Measurements from ENCODE around the gene CD86.

Gene CD86

DNA sequence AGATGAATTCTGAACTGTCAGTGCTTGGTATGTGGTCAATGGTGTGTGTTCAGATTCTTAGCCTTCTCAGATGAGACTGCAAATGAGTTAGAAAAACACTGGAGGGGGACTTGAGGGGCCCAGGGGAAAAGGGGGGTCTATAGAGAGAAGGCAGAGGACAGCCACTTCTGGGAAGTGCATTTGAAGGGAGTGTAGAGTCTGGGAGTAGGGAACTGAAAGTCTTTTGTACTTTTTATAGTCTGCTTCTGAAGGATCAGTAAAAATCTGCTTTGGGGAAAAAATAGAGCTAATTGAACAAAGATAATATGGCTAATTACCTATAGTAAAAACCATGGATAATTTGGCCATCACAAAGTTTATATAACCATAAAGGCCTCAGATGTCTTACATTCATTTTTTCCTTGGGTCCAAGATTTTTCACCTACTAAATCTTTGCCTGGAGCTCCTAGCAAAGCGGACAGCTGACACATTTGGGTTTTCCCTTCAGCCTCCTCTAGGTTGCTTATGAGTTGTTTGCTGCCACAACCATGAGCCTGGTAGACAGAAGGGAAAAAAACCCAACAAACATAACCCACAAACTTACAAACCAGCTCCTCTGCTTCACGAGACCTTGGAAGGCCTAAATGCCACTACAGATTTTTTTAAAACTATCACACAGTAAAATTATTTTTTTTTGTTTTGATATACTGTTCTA, 48.8 kb downstream of the CD86 start:
- Histone ChIP-seq H3K27me3 (ENCODE audit: control insufficient read depth in 1 of 2, insufficient read depth in 2 of 2, low read length in 2 of 2) (peaks cover 0 to 2% of the 10 kb centered on the region in 2 donors), H3K4me3 (ENCODE audit: low read length in 2 of 2) (no peak overlapping the region), H3K9ac (ENCODE audit: low read length in 2 of 2) (no peak overlapping the region), H3K36me3 (ENCODE audit: control insufficient read depth in 2 of 2, insufficient read depth in 2 of 2, low read length in 2 of 2) (no peaks in the 10 kb centered on the region), H3K27ac (ENCODE audit: low read length) (no peak overlapping the region), H3K4me1 (ENCODE audit: control insufficient read depth, insufficient read depth, low read length) (no peaks in the 10 kb centered on the region), H3K9me3 (ENCODE audit: control insufficient read depth in 2 of 2, low read length in 2 of 2) (no peaks in the 10 kb centered on the region)

DNA sequence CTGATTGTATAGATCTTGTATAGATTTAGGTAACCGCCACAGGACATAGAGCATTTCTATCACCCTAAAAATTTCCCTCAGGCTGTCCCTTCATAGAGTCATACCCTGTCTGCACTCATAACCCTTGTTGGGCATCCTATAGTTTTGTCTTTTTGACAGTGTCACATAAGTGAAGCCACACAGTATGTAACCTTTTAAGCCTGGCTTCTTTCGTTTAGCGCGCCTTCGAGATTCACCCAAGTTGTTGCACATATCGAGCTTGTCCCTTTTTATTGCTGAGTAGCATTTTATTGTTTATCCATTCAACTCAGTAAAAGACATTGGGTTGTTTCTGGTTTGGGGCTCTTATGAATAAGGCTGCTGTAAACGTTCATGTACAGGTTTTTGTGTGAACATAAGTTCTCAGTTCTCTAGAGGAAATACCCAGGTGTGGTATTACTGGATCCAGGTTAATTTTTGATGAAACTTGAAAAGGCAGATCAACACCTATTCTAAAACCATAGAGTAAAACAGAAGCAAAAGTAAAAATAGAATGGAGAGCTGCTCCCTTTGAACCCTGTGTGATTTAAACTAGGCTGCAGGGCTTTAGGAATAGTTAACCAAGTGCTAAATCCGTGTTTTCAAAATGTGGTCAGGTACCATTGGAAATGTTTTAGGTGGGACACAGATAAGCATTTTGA, 49.5 kb downstream of the CD86 start:
- no peak overlapping the region for H3K27ac ChIP-seq (ENCODE audit: low read length)
- H3K36me3 ChIP-seq (ENCODE audit: control insufficient read depth in 2 of 2, insufficient read depth in 2 of 2, low read length in 2 of 2): no peaks in the 10 kb centered on the region
- no peaks in the 10 kb centered on the region for H3K4me1 ChIP-seq (ENCODE audit: control insufficient read depth, insufficient read depth, low read length)

DNA sequence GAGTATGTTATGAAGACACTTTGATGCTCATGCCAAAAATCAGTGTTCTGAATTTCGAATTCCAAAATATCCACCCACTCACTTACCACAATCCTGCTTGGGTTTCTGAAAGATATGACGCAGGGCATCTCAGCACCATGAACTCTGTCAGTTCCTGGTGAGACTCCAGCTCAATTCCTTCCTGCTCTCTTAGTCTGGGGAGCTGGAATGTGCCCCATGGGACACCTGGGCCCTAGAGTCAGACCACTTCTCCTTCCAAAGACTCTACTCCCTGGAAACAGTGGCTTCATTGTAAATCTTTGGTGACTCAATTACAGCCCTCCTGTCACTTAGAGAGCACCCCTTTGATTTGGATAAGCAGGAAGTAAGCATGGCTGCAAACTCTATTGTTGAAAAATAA, 50.5 kb downstream of the CD86 start:
- Histone ChIP-seq H3K4me3 (ENCODE audit: low read length in 2 of 2) (no peak overlapping the region), H3K4me1 (ENCODE audit: control insufficient read depth, insufficient read depth, low read length) (no peaks in the 10 kb centered on the region), H3K36me3 (ENCODE audit: control insufficient read depth in 2 of 2, insufficient read depth in 2 of 2, low read length in 2 of 2) (no peaks in the 10 kb centered on the region), H3K27ac (ENCODE audit: low read length) (no peak overlapping the region), H3K27me3 (ENCODE audit: control insufficient read depth in 1 of 2, insufficient read depth in 2 of 2, low read length in 2 of 2) (no peaks in the 10 kb centered on the region), H3K9me3 (ENCODE audit: control insufficient read depth in 2 of 2, low read length in 2 of 2) (no peaks in the 10 kb centered on the region), H3K9ac (ENCODE audit: low read length in 2 of 2) (no peak overlapping the region)

More for the DNA sequence above, 49.5 kb downstream of the CD86 start:
- H3K9me3 ChIP-seq (ENCODE audit: control insufficient read depth in 2 of 2, low read length in 2 of 2): no peaks in the 10 kb centered on the region
- no peak overlapping the region for H3K4me3 ChIP-seq (ENCODE audit: low read length in 2 of 2)
- no peaks in the 10 kb centered on the region for H3K27me3 ChIP-seq (ENCODE audit: control insufficient read depth in 1 of 2, insufficient read depth in 2 of 2, low read length in 2 of 2)
- H3K9ac ChIP-seq (ENCODE audit: low read length in 2 of 2): no peak overlapping the region

DNA sequence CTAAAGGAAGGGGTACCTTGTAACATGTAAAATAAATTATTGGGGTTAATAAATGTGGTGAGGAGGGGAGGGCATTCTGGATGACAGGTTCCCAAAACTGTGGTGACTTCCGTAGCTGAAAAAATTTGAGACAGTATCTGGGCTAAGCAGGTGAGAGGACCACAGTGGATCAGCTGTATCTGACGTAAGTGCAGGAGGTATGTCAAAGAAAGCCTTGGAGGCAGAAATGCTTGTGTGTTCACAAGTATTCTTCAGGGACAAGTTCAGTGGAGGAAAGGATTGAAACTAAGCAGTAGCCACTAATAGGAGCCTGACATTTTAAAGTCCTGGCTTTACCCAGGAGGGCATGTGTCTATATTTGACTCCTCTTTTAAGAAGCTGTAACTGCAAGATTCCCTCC, 52.0 kb downstream of the CD86 start:
- Histone ChIP-seq H3K27me3 (ENCODE audit: control insufficient read depth in 1 of 2, insufficient read depth in 2 of 2, low read length in 2 of 2) (no peaks in the 10 kb centered on the region), H3K27ac (ENCODE audit: low read length) (no peak overlapping the region), H3K9me3 (ENCODE audit: control insufficient read depth in 2 of 2, low read length in 2 of 2) (peaks cover 0 to 4% of the 10 kb centered on the region in 2 donors), H3K9ac (ENCODE audit: low read length in 2 of 2) (no peak overlapping the region), H3K4me1 (ENCODE audit: control insufficient read depth, insufficient read depth, low read length) (no peaks in the 10 kb centered on the region), H3K4me3 (ENCODE audit: low read length in 2 of 2) (no peak overlapping the region), H3K36me3 (ENCODE audit: control insufficient read depth in 2 of 2, insufficient read depth in 2 of 2, low read length in 2 of 2) (no peaks in the 10 kb centered on the region)

DNA sequence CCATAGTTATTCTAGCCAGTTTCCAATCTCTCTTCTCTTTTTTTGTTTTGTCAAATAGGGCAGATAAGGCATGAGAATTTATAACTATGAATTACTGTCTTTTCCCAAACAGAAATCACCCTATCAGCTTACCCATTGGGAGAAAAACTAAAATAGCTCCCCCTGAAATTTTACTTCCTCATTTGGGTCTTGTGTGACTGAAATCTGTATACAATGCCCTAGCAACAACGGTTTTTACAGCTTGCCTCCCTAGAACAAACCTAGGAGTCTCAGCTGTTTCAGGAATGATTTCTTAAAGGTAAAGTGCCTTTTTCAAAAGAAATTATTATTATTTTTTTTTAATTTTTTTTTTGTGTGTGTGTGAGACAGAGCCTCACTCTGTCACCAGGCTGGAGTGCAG, 56.8 kb downstream of the CD86 start:
- Histone ChIP-seq H3K4me1 (ENCODE audit: control insufficient read depth, insufficient read depth, low read length) (no peaks in the 10 kb centered on the region), H3K9me3 (ENCODE audit: control insufficient read depth in 2 of 2, low read length in 2 of 2) (peaks cover 0 to 4% of the 10 kb centered on the region in 2 donors), H3K4me3 (ENCODE audit: low read length in 2 of 2) (no peak overlapping the region), H3K36me3 (ENCODE audit: control insufficient read depth in 2 of 2, insufficient read depth in 2 of 2, low read length in 2 of 2) (no peaks in the 10 kb centered on the region), H3K27me3 (ENCODE audit: control insufficient read depth in 1 of 2, insufficient read depth in 2 of 2, low read length in 2 of 2) (no peaks in the 10 kb centered on the region), H3K9ac (ENCODE audit: low read length in 2 of 2) (no peak overlapping the region), H3K27ac (ENCODE audit: low read length) (no peak overlapping the region)

DNA sequence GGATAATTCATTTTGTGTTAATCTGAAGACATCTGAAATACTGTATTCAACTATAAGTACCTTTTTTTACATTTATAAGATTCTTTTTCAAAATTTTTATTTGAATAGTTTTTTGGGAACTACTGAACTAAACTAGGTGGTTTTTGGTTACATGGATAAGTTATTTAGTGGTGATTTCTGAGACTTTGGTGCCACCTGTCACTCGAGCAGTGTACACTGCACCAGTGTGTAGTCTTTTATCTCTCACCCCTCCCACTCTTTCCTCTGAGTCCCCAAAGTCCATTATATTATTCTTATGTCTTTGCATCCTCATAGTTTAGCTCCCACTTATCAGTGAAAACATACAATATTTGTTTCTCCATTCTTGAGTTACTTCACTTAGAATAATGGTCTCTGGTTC, 57.6 kb downstream of the CD86 start:
- peaks cover 0 to 4% of the 10 kb centered on the region in 2 donors for H3K9me3 ChIP-seq (ENCODE audit: control insufficient read depth in 2 of 2, low read length in 2 of 2)
- H3K27ac ChIP-seq (ENCODE audit: low read length): no peak overlapping the region
- no peaks in the 10 kb centered on the region for H3K4me1 ChIP-seq (ENCODE audit: control insufficient read depth, insufficient read depth, low read length)
- H3K36me3 ChIP-seq (ENCODE audit: control insufficient read depth in 2 of 2, insufficient read depth in 2 of 2, low read length in 2 of 2): no peaks in the 10 kb centered on the region
- no peak overlapping the region for H3K4me3 ChIP-seq (ENCODE audit: low read length in 2 of 2)
- H3K27me3 ChIP-seq (ENCODE audit: control insufficient read depth in 1 of 2, insufficient read depth in 2 of 2, low read length in 2 of 2): no peaks in the 10 kb centered on the region
- no peak overlapping the region for H3K9ac ChIP-seq (ENCODE audit: low read length in 2 of 2)

DNA sequence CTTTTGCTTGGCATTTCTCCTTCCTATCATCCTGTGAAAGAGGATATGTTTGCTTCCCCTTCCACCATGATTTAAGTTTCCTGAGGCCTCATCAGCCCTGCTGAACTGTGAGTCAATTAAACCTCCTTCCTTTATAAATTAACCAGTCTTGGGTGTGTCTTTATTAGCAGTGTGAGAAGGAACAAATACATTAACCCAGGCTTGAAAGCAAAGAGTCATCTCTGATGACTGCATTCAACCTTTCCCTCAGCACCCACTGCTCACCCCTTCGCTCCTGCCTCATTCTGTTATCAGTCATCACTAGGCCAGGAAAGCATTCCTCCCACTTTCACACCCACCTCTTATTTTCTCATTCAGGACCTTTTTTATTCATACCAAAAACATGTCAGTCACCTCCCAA, 68.7 kb downstream of the CD86 start:
- H3K9me3 ChIP-seq (ENCODE audit: control insufficient read depth in 2 of 2, low read length in 2 of 2): peaks cover 0 to 4% of the 10 kb centered on the region in 2 donors
- no peaks in the 10 kb centered on the region for H3K4me1 ChIP-seq (ENCODE audit: control insufficient read depth, insufficient read depth, low read length)
- no peaks in the 10 kb centered on the region for H3K27me3 ChIP-seq (ENCODE audit: control insufficient read depth in 1 of 2, insufficient read depth in 2 of 2, low read length in 2 of 2)
- no peaks in the 10 kb centered on the region for H3K36me3 ChIP-seq (ENCODE audit: control insufficient read depth in 2 of 2, insufficient read depth in 2 of 2, low read length in 2 of 2)
- H3K4me3 ChIP-seq (ENCODE audit: low read length in 2 of 2): no peak overlapping the region
- H3K9ac ChIP-seq (ENCODE audit: low read length in 2 of 2): no peak overlapping the region
- no peak overlapping the region for H3K27ac ChIP-seq (ENCODE audit: low read length)

DNA sequence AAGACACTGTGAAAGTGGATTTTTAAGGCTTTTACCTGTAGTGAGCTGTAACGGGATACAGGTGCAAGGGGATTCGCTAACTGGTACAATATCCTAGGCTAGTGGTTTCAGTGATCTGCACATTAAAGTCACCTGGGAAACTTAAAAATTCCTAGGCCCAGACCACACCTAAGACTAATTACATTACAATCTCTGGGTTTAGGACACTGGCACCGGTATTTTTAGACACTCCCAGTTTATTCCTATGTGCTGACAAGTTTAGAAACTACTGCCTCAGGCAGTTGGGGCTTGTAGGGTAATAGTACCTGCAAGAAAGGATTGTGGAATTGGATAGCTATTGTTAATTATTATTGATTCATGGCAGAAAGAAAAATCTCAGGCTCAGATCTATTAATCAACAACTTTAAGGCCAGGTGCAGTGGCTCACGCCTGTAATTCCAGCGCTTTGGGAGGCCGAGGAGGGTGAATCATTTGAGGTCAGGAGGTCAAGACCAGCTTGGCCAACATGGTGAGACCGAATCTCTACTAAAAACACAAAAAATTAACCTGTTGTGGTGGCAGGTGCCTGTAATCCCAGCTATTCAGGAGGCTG, 77.9 kb downstream of the CD86 start:
- H3K9ac ChIP-seq (ENCODE audit: low read length in 2 of 2): no peak overlapping the region
- H3K27ac ChIP-seq (ENCODE audit: low read length): no peak overlapping the region
- H3K27me3 ChIP-seq (ENCODE audit: control insufficient read depth in 1 of 2, insufficient read depth in 2 of 2, low read length in 2 of 2): no peaks in the 10 kb centered on the region
- no peaks in the 10 kb centered on the region for H3K9me3 ChIP-seq (ENCODE audit: control insufficient read depth in 2 of 2, low read length in 2 of 2)
- H3K36me3 ChIP-seq (ENCODE audit: control insufficient read depth in 2 of 2, insufficient read depth in 2 of 2, low read length in 2 of 2): no peaks in the 10 kb centered on the region
- no peaks in the 10 kb centered on the region for H3K4me1 ChIP-seq (ENCODE audit: control insufficient read depth, insufficient read depth, low read length)
- H3K4me3 ChIP-seq (ENCODE audit: low read length in 2 of 2): no peak overlapping the region

DNA sequence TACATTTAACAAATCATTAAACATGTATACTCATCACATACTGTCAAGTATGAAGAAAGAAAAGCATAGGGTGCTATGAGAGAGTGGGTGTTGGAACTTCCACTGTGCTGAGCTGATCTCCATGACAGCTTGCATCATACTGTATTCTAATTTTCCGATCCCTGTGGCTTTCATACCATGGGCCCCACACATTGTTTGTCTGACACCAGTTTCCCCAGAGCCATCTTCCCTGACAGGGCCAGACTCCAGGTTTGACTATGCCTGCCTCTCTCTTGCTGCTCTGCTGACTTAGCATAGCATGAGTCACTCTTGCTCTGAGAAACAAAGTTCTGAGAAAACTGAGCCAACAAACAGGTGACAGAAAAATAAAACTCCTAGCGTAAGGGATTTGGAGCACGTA, 91.3 kb downstream of the CD86 start:
- Histone ChIP-seq H3K4me3 (ENCODE audit: low read length in 2 of 2) (no peak overlapping the region), H3K27ac (ENCODE audit: low read length) (no peak overlapping the region), H3K36me3 (ENCODE audit: control insufficient read depth in 2 of 2, insufficient read depth in 2 of 2, low read length in 2 of 2) (no peaks in the 10 kb centered on the region), H3K4me1 (ENCODE audit: control insufficient read depth, insufficient read depth, low read length) (no peaks in the 10 kb centered on the region), H3K27me3 (ENCODE audit: control insufficient read depth in 1 of 2, insufficient read depth in 2 of 2, low read length in 2 of 2) (no peaks in the 10 kb centered on the region), H3K9ac (ENCODE audit: low read length in 2 of 2) (no peak overlapping the region), H3K9me3 (ENCODE audit: control insufficient read depth in 2 of 2, low read length in 2 of 2) (no peaks in the 10 kb centered on the region)

DNA sequence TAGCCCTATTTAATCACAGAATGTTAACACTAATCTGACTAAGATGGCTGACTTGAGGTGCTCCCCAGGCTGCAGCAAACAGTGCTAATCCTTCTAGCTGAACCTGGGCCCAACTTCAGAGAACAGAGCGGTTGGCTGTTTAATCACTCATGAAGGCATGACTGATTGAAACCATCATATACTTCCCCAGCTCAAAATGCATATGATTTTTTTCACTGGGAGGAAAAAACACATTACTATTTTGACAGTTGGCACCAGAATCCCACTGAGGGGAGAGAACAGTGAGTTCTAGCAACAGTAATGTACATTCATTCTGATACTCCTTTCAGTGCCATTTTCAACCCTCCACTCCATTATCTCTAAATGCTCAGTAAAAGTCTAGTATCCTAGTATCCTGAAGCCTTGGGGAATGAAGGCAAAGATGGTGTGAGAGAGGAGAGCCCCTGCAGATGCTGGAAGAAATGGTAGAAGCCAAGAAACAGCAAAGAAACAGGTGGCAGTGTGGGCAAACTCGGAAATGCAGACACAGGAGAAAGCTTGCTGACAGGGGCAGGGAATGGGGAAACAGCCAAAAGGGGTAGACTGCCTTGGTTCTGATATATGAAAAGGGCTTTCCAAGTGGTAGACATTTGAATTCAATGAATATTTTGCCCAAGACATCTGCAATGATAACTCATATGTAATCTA, 93.9 kb downstream of the CD86 start:
- H3K36me3 ChIP-seq (ENCODE audit: control insufficient read depth in 2 of 2, insufficient read depth in 2 of 2, low read length in 2 of 2): no peaks in the 10 kb centered on the region
- H3K4me1 ChIP-seq (ENCODE audit: control insufficient read depth, insufficient read depth, low read length): no peaks in the 10 kb centered on the region
- H3K9me3 ChIP-seq (ENCODE audit: control insufficient read depth in 2 of 2, low read length in 2 of 2): peaks cover 2 to 3% of the 10 kb centered on the region in 2 donors
- H3K4me3 ChIP-seq (ENCODE audit: low read length in 2 of 2): no peak overlapping the region
- H3K27ac ChIP-seq (ENCODE audit: low read length): no peak overlapping the region
- H3K27me3 ChIP-seq (ENCODE audit: control insufficient read depth in 1 of 2, insufficient read depth in 2 of 2, low read length in 2 of 2): no peaks in the 10 kb centered on the region
- H3K9ac ChIP-seq (ENCODE audit: low read length in 2 of 2): no peak overlapping the region
